ENCODE results near the gene ACOX1. TPM values are rescaled to one million over a fixed set of nuclear protein-coding genes. Genes with fewer than 3 reads are reported as not detected.

ACOX1 gene
- total and polyA plus RNA-seq, 4 donors: 33.3 to 293 (median 63.4) TPM

GRCh38 chr17:75980188-75981018 is 1.4 kb upstream of the ACOX1 start (continued):
- TF ChIP-seq NR2F2 (IDR thresholded peaks at IDR 0.05) (no peak), HNF4A (conservative IDR thresholded peaks at IDR 0.05) (no peak), ATF3 (IDR thresholded peaks at IDR 0.05) (no peak)

- Histone ChIP-seq H3K9ac (ENCODE audit: low read depth in 1 of 2, low read length in 2 of 2) (peak overlapping the region; percentile 61 to 98), H3K4me3 (ENCODE audit: low read depth in 1 of 3, low read length in 3 of 3) (peak overlapping the region; percentile 51 to 93 (median 87)), H3K27me3 (ENCODE audit: control insufficient read depth in 4 of 4, insufficient read depth in 4 of 4, low read length in 3 of 4) (no peaks in the 10 kb centered on the region), H3K27ac (ENCODE audit: low read depth in 1 of 2, low read length in 2 of 2) (peak overlapping the region; percentile 97 to 98), H3K36me3 (ENCODE audit: control insufficient read depth in 4 of 4, insufficient read depth in 3 of 4, low read depth in 1 of 4, low read length in 3 of 4) (no peaks in the 10 kb centered on the region), H3K9me3 (ENCODE audit: control insufficient read depth in 4 of 4, low read length in 3 of 4) (no peaks in the 10 kb centered on the region), H3K4me1 (ENCODE audit: control insufficient read depth in 4 of 4, insufficient read depth in 4 of 4, low read length in 3 of 4) (peaks cover 8 to 47% (median 29%) of the 10 kb centered on the region in 4 donors)
- no peak for DNase-seq (ENCODE audit: low spot score)
- WGBS: 3% methylated on average over 19 of the region's 19 CpGs
- TF ChIP-seq MAX (IDR thresholded peaks at IDR 0.05) (peak; percentile 9), CTCF (IDR thresholded peaks at IDR 0.05; ENCODE audit: low read depth, low read length, missing input control) (no peak), HNF4A (conservative IDR thresholded peaks at IDR 0.05) (no peak), YY1 (IDR thresholded peaks at IDR 0.05) (peak; percentile 82)
These were observed 780 bp upstream of the ACOX1 start for GRCh38 chr17:75979705-75980187.

GRCh38 chr17:75976175-75976848 is 2.7 kb downstream of the ACOX1 start:
- Histone ChIP-seq H3K27me3 (ENCODE audit: control insufficient read depth in 4 of 4, insufficient read depth in 4 of 4, low read length in 3 of 4) (no peaks in the 10 kb centered on the region), H3K27ac (ENCODE audit: low read depth in 1 of 2, low read length in 2 of 2) (peak overlapping the region; percentile 97 to 98), H3K36me3 (ENCODE audit: control insufficient read depth in 4 of 4, insufficient read depth in 3 of 4, low read depth in 1 of 4, low read length in 3 of 4) (peaks cover 4 to 8% (median 5%) of the 10 kb centered on the region in 4 donors), H3K4me3 (ENCODE audit: low read depth in 1 of 3, low read length in 3 of 3) (peak overlapping the region; percentile 61 to 93 (median 87)), H3K9ac (ENCODE audit: low read depth in 1 of 2, low read length in 2 of 2) (peak overlapping the region; percentile 30 to 97), H3K4me1 (ENCODE audit: control insufficient read depth in 4 of 4, insufficient read depth in 4 of 4, low read length in 3 of 4) (peaks cover 3 to 61% (median 34%) of the 10 kb centered on the region in 4 donors), H3K9me3 (ENCODE audit: control insufficient read depth in 4 of 4, low read length in 3 of 4) (no peaks in the 10 kb centered on the region)
- no peak for DNase-seq (ENCODE audit: low spot score)
- 25% methylated on average over 9 of the region's 9 CpGs for WGBS
- peak; percentile 55 for TF ChIP-seq YY1 (IDR thresholded peaks at IDR 0.05)
- TF ChIP-seq EGR1 (IDR thresholded peaks at IDR 0.05; ENCODE audit: low read depth in 2 of 2): peak in 1 of 2 donors; percentile 20
- TF ChIP-seq HNF4G (IDR thresholded peaks at IDR 0.05): peak; percentile 45
- TF ChIP-seq ATF3 (IDR thresholded peaks at IDR 0.05): peak; percentile 40
- peak in 1 of 2 donors; percentile 19 for TF ChIP-seq GABPA (IDR thresholded peaks at IDR 0.05 in 1 of 2, conservative IDR thresholded peaks at IDR 0.05 in 1 of 2)
- peak; percentile 41 for TF ChIP-seq NR2F2 (IDR thresholded peaks at IDR 0.05)
- peak; percentile 73 for TF ChIP-seq SP1 (IDR thresholded peaks at IDR 0.05)
- TF ChIP-seq HNF4A (conservative IDR thresholded peaks at IDR 0.05): peak; percentile 80 to 87
- TF ChIP-seq JUND (IDR thresholded peaks at IDR 0.05): peak; percentile 57 to 70
- no peak for TF ChIP-seq FOXA2 (IDR thresholded peaks at IDR 0.05)
- no peak for TF ChIP-seq CTCF (IDR thresholded peaks at IDR 0.05; ENCODE audit: low read depth, low read length, missing input control)
- no peak for TF ChIP-seq RAD21 (IDR thresholded peaks at IDR 0.05)
- TF ChIP-seq RXRA (IDR thresholded peaks at IDR 0.05): peak; percentile 82 to 88
- peak; percentile 33 for TF ChIP-seq FOXA1 (IDR thresholded peaks at IDR 0.05)
- TF ChIP-seq ZBTB33 (IDR thresholded peaks at IDR 0.05): peak; percentile 59
- no peak for TF ChIP-seq TAF1 (conservative IDR thresholded peaks at IDR 0.05)
